ENCODE measurements around the gene PPHLN1. TPM values are rescaled to one million over a fixed set of nuclear protein-coding genes. Genes with fewer than 3 reads are reported as not detected.

Gene PPHLN1, protein sequence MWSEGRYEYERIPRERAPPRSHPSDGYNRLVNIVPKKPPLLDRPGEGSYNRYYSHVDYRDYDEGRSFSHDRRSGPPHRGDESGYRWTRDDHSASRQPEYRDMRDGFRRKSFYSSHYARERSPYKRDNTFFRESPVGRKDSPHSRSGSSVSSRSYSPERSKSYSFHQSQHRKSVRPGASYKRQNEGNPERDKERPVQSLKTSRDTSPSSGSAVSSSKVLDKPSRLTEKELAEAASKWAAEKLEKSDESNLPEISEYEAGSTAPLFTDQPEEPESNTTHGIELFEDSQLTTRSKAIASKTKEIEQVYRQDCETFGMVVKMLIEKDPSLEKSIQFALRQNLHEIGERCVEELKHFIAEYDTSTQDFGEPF
- 52.8 and 55.2 TPM in 2 replicates for total RNA-seq

DNA sequence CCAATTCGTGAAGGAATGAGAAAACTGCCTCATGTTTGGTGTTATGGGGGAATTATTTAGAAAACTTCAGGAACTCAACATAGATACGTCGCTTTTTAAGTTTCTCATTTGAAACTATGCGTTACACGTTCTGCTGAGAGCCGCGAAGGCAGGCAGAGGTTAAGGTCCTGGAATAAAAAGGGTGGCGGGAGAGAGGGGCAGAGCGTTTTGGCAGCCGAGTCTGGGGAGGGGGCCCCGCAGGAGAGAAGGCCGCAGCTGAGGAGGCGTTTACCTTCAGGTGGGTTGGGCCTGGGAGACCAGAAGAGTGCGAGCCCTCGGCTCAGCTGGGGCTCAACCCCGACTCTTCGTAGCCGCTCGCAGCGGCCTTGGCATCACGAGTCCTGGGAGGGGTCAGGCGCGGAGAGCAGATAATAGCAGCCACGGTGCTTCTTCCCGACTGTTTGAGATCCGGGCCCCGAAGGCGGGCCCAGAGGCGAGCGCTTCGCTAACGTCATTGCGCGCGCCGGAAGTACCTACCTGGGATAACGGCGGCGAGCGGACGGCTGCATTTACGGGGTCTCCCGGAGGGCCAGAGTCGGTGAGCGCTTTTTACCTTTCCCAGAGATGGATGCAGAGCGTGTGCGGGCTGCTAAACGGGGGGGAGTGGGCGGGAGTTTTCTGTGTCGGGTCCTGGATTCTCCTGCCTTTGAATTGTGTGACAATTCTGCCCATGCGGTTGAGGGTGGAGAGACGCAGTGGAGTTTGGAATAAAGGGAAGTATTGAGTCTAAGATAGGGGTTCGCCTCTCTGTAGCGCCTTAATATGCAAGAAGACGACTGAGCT lies at the start of gene PPHLN1, which contains the start of gene ZCRB1:
TSS of gene PPHLN1 (plus strand) at position 515 of the 822 bp plus-strand sequence. CDS start 9,736 bp downstream, outside the sequence.
TSS of gene ZCRB1 (minus strand) at position 442 of the 822 bp plus-strand sequence. CDS start 1,992 bp downstream, outside the sequence.

Other genes starting within 250 kb of the PPHLN1 start
- gene GXYLT1, start 181.3 kb upstream of the PPHLN1 start, total RNA-seq = 8.9 and 11.7 TPM in 2 replicates
- gene YAF2, start 87.9 kb upstream of the PPHLN1 start, total RNA-seq = 12.4 and 62.2 TPM in 2 replicates
- gene ZCRB1, start 73 bp upstream of the PPHLN1 start, total RNA-seq = 20.2 and 21.9 TPM in 2 replicates

All from tracheal epithelial cell (primary cell).